ENCODE results near the gene C6orf118.

C6orf118 gene

DNA sequence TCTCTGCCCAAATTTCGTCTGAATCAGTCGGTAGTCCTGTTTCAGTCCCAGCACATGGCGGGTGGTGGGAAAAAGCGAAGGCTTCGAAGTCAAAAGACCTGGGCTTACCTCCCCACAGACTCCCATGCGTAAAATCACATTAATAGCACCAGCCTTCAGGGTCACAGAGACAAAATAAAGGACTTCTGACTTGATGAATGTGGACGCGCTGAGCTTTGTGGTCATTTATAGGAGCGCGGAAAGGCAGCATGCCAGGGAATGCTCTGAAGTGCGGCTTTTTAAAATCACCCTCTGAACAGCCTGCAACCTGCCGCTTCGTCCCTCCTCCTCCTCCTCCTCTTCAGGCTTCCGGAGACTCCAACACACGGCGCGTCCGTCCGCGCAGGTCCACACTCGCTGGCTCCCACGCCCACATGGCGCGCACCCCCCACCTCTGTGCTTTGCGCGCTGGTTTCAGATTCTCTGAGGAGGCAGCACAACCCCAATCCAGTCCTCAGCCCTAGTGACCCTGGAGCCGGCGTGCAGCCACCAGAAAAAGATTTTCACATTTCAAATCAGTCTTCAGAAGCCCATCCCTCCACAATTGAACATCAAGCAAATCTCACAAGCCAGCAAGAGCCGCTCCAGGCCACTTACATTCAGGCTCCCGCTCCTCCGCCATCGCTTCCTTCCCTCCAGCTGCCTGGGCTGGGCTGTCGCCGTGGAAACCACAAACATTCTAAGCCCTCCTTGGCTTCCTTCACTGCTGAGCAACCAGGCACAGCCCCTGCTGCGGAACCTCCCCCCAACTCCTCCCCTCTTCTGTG lies at the start of gene C6orf118:
Gene C6orf118, minus strand, starts transcription at position 680 of the 806 bp plus-strand sequence. Its CDS starts 19 bp downstream, at position 661.
- DNase-seq: no peak

DNA sequence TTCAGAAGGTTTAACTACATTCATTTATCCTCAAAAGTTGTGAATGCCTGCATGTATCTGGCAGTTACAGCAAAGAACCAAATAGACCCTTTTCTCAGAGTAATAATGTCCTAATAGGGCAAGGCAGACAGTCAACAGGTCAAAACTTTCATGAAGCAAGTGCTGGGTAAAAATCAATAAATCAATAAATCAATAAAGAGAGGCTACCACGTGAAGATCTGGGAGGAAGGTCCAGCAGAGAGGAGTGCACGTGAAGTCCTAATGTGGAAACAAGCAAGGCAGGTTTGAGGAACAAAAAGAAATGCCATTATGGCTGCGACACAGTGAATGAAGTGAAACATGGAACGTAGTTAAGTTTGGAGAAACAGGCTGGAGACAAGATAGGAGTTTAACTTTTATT lies 36.3 kb upstream of the C6orf118 start:
- DNase-seq: no peak

DNA sequence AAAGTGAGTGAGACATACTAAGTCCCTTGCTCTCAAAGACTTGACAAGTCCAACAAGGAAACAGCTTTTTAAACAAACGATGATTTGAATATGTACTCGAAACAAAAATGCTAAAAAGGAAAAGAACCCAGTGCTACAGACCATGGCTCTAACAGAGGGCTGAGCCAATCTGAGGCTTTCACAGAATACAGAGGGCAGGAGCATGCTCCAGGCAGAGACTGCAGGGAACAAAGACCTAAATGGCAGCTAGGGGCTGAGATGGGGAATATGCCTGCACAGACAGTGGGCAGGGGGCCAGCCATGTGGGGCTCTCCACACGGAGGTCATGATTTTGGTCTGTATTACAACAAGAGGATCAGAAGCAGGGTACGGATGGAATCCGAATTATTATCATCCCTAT lies 31.1 kb upstream of the C6orf118 start:
- no peak for DNase-seq

DNA sequence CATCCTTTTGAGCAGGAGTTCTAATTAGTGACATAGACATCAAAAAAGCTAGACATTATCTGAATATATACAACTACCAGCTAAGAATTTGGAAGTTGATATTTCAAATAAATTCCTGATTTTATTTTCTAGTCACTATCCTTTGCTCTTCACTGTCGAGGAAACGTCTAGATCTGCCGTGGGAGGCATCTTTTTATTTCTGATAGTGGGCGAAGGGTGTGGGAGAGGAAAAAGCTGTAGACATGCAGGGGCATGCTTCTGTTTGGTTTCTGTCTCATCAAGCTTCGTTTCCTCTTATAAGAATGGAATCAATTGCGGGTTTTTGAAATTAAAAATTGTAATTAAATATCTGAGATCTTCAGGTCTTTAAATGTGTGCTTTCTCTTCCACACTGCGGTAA lies 16.2 kb upstream of the C6orf118 start:
- DNase-seq: no peak

DNA sequence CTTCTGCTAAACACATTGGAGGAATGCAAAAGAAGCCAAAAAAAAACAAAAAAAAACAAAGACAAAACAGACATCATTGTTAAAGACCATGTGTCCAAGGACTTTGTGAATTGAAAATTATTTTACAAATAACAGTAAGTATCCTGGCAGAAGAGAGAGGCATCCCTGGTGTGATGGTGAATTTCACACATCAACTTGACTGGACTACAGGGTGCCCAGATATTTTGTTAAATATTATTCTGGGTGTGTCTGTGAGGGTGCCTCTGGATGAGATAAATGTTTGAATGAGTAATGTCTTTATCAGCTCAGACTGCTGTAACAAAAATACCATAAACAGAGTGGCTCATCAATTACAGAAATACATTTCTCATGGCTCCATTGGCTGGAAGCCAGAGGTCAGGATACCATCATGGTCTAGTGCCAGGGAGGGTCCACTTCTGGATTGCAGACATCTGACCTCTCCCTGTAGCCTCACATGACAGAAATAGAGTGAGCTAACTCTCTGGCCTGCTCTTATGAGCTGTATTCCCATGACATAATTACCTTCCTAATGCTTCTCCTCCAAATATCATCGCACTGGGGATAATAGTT lies 12.2 kb upstream of the C6orf118 start:
- DNase-seq: no peak

DNA sequence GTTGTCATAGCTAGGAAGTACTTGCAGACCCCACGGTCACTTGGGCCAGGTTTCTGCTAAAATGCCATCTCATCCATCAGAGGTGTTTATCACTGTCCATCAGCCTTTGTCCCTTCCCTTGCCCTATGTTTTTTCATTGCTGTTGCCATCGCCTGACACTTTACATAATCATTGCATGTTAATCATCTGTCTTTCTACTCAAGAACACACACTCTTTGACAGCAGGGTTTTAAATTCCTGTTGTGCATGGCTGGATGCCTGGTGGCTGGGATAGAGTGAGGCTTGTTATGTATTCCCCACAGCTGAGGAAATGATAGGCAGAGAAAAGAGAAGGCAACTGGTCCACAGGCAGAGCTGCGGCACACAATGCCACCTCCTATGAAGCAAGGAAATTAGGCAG lies 11.7 kb upstream of the C6orf118 start:
- no peak for DNase-seq

DNA sequence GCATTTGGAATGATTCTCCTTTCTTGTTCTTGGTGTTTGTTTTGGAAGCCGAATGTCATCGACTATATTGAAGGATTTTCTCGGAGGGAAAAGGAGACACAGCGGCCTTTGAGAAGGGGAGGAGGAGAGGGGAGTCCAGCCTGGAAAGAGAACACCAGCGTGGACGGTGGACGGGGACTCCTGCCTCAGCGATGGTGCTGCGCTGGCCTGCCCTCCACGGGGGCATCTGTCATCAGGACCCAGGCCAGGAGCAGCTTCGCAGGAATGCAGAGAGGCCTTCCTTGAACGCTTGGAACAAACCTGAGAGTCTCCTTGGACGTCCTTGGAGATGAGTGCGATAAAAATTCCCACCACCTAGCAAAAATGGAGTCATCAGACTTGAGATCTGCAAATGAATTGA lies 8.3 kb upstream of the C6orf118 start:
- DNase-seq: no peak

DNA sequence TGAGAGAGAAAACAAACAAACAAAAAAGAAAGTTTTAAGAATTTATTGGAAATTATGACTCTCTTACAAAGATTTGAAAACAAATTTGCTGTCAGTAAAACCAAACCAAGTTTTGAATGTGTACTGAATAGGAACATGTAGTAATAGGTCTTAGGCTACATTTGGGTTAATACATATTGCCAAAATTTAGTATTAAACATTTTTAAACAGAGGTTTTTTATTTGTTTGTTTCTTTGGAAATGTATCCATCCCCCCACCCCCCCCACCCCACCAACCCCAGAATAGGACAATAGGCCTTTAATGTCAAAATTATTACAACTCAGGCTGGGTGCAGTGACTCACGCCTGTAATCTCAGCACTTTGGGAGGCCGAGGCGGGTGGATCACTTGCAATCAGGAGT lies 2.5 kb downstream of the C6orf118 start:
- DNase-seq: no peak

DNA sequence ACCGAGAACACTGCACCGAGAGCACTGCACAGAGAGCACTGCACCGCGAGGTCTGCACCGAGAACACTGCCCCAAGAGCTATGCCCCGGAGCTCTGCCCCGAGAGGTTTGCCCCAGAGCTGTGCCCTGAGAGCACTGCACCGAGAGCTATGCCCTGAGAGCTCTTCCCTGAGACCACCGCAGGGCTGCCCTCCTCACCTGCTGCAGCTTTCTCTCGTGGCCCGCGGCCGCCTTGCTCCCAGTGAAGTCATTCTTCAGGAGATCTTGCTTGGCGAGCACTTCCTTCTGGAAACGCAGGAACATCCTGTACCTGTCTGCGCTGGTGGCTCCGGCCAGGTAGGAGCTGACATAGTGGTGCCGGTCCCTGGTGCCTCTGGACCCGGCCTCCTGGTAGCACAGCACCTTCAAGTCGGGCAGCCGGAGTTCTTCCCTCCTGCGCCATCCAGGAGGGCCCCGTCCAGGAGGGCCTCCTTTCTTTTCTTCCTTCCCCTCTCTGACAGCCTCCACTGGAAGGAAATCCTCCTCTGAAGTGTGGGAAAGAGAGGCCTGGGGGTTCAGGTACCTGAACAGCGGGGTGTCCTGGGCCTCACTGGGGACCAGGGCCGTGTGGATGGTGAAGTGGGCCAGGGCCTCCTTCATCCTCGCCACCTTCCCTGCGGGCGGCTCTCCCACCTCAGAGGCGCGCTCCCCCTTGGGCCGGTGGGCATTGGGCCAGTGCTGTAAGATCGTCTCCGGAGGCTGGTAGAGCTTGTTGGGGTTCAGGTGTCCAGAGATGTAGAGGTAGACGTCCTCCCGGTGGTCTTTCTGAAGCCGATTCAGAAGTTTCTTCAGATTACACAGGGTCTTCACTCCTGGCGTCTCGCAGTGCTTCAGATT lies 7.8 kb downstream of the C6orf118 start:
- no peak for DNase-seq

DNA sequence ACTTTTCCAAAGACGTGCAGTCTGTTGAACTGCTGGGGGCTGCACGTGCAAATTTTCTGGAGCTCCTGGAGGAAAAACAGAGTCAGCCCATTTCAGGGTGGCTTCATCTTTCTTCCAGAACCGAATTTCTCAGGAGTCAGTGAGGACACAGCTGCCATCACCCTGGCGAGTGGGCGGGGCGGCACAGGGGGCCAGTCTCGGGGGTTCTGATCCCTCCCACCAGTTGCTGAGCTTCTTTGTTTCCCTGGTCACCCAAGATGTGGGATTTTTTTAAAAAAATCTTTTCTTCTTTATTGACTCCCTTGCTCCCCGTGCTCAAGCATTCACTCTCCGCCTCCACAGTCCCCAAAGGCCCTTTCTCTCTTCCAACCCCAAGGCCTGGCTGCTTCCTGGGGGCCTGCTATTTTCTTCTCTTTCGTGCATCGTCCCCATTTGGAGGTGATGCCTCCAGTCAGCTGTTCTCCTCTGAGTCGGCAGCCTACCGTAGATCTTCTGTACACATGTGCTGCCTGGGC lies 8.9 kb downstream of the C6orf118 start:
- no peak for DNase-seq

DNA sequence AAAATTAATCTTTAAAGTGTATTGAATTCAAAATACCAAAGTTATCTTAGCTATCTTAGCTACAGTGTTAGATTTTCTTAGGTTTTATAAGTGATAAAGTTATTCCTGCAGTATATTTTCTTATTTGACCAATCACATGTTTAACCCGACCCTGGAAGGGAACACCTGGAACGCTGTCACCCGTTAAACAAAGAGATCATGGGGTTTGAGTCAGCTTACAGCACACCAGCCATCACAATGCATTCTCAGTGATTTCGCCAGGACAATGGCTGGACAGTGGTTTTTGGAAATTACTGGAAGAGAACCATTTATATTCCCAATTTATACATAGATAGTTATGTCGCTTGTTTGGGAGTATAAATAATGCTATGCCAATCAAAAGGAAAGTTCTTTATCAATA lies 10.5 kb downstream of the C6orf118 start:
- no peak for DNase-seq

DNA sequence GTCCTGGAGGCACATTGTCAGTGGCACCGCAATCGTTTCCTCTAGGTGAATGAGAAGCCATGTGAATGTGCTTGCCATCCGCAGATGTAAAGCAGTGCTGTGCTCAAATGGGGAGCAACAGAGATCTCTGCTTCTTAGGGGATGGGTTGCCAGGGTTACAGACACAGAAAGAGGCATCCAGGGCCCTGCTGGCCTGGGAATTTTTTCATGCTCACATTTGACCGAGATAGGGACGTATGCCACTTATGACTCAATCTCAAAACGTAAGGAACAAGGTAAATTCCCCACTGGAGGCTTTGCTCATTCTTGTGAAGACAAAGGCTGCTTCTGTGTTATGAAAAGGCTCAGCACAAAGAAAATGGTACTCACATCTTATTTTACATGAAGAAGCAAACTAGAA lies 11.0 kb downstream of the C6orf118 start:
- no peak for DNase-seq

DNA sequence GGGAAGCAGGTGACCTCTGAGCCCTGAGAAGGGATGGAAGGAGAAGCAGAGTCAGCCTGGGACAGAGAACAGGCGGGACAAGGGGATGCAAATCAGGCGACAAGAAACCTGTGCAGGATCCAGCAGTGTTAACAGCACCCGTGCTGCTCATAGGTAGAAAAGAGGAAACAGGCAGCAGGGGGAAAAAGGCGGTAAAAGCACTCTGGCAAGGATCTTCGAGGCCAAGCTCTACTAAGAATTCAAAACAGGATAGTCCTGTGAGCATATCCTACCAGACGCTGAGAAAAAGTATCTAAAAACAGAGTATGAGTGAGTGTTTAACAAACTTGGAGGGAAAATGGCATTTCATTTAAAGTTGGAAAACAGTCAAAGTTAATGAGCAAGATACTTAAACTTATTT lies 16.7 kb downstream of the C6orf118 start:
- DNase-seq: no peak

DNA sequence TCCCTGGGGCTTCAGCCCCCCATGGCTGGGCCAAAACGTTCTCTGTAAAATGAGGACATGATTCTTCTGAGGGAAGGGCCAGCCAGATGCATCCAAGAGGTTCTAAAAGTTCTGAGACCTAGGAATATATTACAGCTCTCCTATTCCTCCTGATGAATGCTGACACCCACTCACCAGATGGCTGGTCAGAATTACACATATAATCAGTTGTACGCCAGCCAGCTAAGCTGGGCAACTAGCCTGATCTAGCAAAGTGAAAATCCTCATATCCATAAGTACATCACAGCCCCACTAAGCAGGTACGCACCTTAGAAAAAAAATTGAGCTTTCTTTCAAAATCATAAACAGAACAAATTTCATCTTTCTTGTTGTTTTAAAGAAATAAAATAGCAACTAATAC lies 34.8 kb downstream of the C6orf118 start:
- no peak for DNase-seq

DNA sequence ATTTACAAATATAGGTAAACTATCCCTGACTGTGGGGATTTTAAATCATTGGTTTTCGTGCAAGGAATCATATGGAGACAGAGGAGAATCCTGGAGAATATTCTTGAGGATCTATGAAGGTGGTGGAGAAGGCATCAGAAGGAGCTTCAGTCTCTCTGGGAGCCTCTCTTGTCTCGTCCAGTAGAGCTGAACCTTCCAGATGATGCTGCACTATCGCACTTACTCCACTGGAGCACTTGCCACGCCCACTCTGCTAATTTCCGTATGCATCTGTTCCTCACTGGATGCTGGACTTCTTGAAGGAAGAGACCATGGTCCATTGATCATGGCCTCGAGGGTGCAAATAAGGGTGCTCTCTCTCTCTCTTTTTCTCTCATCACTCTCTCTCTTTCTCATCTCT lies 36.8 kb downstream of the C6orf118 start:
- DNase-seq: no peak

DNA sequence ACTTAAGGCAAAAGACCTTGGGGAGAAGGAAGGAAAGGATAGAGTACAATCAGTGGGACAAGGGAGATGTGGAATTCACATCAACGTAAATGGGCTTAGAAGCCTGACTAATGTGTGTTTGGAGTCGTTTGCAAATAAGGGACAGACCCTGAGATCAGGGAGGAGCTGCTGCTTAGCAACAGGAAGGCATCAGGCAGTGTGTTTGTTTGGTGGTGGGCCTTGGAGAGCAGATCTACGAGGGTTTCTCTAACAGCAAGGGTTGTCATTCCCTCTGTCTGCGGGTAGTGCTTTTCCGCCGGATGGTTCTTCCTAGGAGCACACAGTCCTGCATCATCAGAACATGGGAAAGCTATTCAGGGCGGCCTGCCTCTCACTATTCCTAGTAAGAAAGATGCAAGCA lies 40.4 kb downstream of the C6orf118 start:
- no peak for DNase-seq

DNA sequence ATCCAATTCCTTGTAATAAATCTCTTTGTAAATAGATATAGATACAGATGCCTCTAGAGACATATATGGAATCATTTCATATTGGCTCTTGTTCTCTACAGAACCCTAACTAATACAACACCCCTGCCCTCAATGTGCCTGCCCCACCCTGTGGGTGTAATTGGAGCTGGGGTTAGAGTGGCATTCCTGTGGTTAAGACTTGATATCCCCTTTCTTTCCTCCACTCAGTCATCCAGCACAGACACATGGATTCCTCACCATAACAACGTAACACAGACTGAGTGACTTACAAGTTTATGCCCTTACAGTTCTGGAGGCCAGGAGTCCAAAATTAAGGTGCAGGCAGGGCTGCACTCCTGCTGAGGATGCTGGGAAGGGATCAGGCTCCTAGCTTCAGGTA lies 42.8 kb downstream of the C6orf118 start:
- no peak for DNase-seq

DNA sequence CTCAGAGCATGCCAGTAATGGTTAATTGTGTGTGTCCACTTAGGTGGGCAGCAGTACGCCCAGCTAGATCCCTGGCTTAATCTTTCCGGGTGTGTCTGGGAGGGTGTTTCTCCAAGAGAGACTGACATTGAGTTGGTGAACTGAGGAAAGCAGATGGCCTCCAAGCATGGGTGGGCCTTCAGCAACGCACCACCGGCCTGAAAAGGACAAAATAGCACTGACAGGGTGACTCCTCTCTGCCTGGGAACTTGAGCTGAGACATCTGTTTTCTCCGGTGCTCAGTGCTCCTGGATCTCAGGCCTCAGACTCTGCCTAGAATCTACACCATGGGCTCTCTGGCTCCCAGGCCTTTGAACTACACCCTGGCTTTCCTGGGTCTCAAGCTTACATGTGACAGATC lies 43.2 kb downstream of the C6orf118 start:
- DNase-seq: no peak

DNA sequence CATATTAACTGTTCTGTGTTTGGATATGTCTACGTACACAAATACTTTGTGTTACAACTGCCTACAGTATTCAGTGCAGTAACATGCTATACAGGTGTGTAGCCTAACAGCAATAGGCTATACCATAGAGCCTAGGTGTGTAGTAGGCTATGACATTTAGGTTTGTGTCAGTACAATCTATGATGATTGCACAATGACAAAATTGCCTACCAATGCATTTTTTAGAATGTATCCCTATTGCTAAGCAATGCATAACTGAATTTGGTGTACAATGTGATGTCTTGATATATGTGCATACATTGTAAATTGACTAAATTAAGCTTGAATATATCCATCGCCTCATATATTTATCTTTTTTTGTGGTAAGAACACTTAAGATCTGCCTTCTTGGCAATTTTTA lies 48.9 kb downstream of the C6orf118 start:
- no peak for DNase-seq

DNA sequence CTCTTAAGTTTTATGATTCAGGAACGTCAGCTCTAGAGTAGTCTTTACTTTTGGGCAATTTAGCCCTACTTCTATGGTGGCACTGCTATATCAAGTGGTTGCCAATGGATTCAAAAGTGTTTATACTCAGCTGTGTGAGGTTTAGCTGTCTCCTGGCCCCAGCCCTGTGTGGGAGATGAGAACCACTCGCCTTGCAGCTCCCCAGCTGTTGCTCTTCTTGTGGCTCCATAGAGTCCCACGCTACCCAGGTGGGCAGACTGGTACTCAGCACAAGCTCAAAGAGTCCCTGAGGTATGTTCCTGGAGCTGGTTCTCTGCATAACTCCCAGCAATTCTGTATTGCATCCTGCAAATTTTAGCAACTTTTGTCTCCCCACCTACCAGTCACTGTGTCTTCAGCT lies 59.6 kb downstream of the C6orf118 start:
- DNase-seq: no peak

DNA sequence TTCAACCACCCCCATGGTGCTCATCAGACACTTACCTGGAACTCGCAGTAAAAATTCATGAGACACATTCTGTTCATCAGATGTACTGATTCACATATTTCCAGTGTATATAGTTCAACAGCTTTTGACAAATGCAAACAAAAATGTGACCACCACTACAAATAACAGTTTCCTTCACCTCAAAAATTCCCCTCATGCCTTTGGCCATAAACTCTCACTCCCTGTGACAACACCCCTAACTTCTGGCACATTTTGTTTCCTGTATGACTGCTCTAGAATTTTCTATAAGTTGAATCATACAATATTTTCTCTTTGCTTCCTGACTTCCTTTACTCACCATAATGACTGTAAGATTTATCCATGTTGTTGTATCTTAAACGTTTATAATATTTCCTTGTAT lies 63.7 kb downstream of the C6orf118 start:
- DNase-seq: no peak

DNA sequence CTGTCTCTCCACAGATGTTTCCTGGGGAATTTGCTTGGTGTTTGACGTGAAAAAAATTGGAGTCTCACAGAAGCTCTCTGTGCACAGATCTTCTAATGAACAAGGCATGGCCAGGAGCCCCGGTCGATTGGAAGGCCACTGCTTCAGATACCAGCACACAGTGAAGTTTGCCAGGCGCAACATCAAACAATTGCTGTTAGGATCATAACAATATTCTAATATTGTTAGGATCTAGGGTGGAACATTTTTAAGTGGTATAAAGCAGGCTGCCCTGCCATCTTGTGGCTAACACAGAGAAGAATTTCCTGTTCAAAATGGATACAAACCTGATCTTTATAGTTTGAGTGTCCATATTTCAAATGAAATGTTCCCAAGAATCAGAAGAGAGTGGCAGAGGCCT lies 64.1 kb downstream of the C6orf118 start:
- no peak for DNase-seq

DNA sequence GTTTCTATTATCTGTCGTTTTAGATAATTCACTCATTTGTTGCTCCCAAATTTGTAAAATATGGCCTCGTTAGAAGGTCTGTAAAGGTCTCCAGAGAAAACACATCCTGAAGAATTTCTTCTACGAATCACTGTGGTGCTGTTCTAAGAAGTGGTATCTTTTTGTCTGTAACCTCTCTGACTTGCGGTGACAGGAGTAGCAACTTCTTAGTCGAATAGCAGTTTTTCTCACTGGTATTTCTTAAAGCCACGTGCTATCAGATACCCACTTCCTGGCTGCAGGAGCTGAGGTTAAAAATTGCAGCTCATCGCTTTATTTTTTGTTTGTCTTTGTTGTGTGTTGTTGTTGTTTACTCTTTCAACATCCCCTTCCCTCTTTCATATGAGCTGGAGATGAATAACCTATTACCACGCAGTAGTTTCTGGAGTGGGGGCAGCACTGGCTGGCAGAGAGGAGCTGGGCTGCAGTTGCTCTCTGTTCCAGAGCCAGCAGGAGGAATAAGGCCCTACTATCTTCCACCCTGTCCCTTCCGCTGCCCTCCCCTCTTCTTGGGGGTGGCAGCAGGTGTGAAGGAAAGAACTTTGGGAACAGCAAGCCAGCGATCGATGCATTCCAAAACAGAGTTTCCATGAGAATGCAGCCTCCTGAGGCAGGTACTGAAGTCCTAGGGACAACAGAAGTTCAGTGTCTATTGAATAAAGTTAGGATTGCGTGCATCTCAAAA lies 64.7 kb downstream of the C6orf118 start:
- no peak for DNase-seq

All from GF-D8 (cell line).